K562 (cell line): Measurements from ENCODE around the gene ADSS1. TPM values are rescaled to one million over a fixed set of nuclear protein-coding genes. Genes with fewer than 3 reads are reported as not detected.

Source experiments
- CUX1 ChIP-seq: fragments of 200-800 bp; sonication (Bioruptor generic); IDR thresholded peaks from 2 replicates; pipeline ENCODE4 v1.6.1; 2016; ENCODE audit warnings: missing genetic modification characterization, missing compliant biosample characterization
- FOXA1 ChIP-seq: fragments of 450-650 bp; IDR thresholded peaks from 2 replicates; pipeline ENCODE4 v1.6.1; 2016; ENCODE audit warnings: mild to moderate bottlenecking, borderline replicate concordance
- GMEB1 ChIP-seq: fragments of 250-450 bp; sonication (Bioruptor Pico); IDR thresholded peaks from 2 replicates; pipeline ENCODE4 v1.4.0; 2020; ENCODE audit warnings: mild to moderate bottlenecking
- HDAC2 ChIP-seq: fragments of 450-650 bp; IDR thresholded peaks from 2 replicates; pipeline ENCODE4 v1.6.1; 2016; ENCODE audit warnings: mild to moderate bottlenecking
- HMGN3 ChIP-seq: IDR thresholded peaks from 2 replicates; pipeline ENCODE4 v1.6.1; 2011; ENCODE audit warnings: borderline replicate concordance, low read depth, mild to moderate bottlenecking, mixed read lengths, low read length; ENCODE audit not compliant: insufficient read length; ENCODE audit errors: extremely low read depth
- JUND ChIP-seq, 2 experiments: IDR thresholded peaks; 2 replicates in 1 of 2; 3 replicates in 1 of 2; pipeline ENCODE4 v1.6.1; 2011; ENCODE audit warnings: borderline replicate concordance in 2 of 2, low read depth in 2 of 2, low read length in 2 of 2, improper control_type of control experiment in 1 of 2, missing biosample characterization in 1 of 2, missing genetic modification characterization in 1 of 2, missing genetic modification reagents in 1 of 2
- MED1 ChIP-seq: sonication (generic); formaldehyde crosslinking; IDR thresholded peaks from 2 replicates; pipeline ENCODE4 v1.8.1; 2023; ENCODE audit warnings: missing genetic modification reagents, borderline replicate concordance
- MYC ChIP-seq, 2 experiments: fragments of 250-450 bp in 1 of 2; sonication (Bioruptor Pico) in 1 of 2; IDR thresholded peaks; 2 replicates each; pipeline versions ENCODE4 v1.5.1 to v1.6.1; 2012 to 2021; ENCODE audit warnings: low read depth in 2 of 2, borderline replicate concordance in 1 of 2, improper control_type of control experiment in 1 of 2, low read length in 1 of 2, mild to moderate bottlenecking in 1 of 2, moderate library complexity in 1 of 2
- SREBF2 ChIP-seq: sonication (generic); formaldehyde crosslinking; IDR thresholded peaks from 2 replicates; pipeline ENCODE4 v1.4.0; 2020; ENCODE audit warnings: mild to moderate bottlenecking, missing genetic modification reagents
- TCF7 ChIP-seq: sonication (generic); IDR thresholded peaks from 2 replicates; pipeline ENCODE4 v1.6.1; 2016; ENCODE audit warnings: antibody characterized with exemption, borderline replicate concordance
- USF2 ChIP-seq: sonication (generic); formaldehyde crosslinking; IDR thresholded peaks from 2 replicates; pipeline ENCODE4 v1.5.0; 2020; ENCODE audit warnings: missing genetic modification reagents
- ZNF140 ChIP-seq: fragments of 250-450 bp; sonication (Bioruptor Pico); IDR thresholded peaks from 2 replicates; pipeline ENCODE4 v1.8.0; 2021; ENCODE audit warnings: moderate library complexity, mild to moderate bottlenecking, inconsistent platforms
- ZNF175 ChIP-seq: fragments of 200-800 bp; sonication (Bioruptor generic); IDR thresholded peaks from 2 replicates; pipeline ENCODE4 v1.6.1; 2016; ENCODE audit warnings: low read depth, mild to moderate bottlenecking, missing genetic modification characterization, missing compliant biosample characterization
- ZNF274 ChIP-seq: IDR thresholded peaks from 2 replicates; pipeline ENCODE4 v1.6.1; 2011; ENCODE audit warnings: low read depth, mild to moderate bottlenecking, low read length, moderate library complexity, borderline replicate concordance
- polyA plus RNA-seq, 8 experiments: library from polyadenylated mRNA; depleted of rRNA in 4 of 8; stranded (reverse) in 5 of 8; unstranded in 3 of 8; fragments of >200 nt; fragmentation: Nextera tagmentation in 2 of 8; fragmentation: Illumina TruSeq in 1 of 8; extraction: Ambion mirVana in 2 of 8; extraction: Trizol in 1 of 8; gene quantifications; 2 replicates each; pipeline versions ENCODE4 v1.2.1 to v1.2.3, GENCODE V29; 2011 to 2014; ENCODE audit warnings: inconsistent platforms in 1 of 8, missing spikeins in 1 of 8
- total RNA-seq, 7 experiments: library from RNA; depleted of rRNA in 6 of 7; stranded (reverse); fragments of >200 nt in 6 of 7; fragmentation: Illumina TruSeq in 2 of 7; extraction: Trizol in 2 of 7; gene quantifications; 2 replicates each; pipeline versions ENCODE4 v1.2.1 to v1.2.3, GENCODE V29; 2011 to 2021; ENCODE audit warnings: low replicate concordance in 1 of 7
- TF ChIP-seq, protein P1 (sequence below), 3 experiments: IDR thresholded peaks in 2 of 3; conservative IDR thresholded peaks in 1 of 3; 2 replicates each; pipeline ENCODE4 v1.5.1; 2011 to 2012; ENCODE audit warnings: low read length in 3 of 3, mild to moderate bottlenecking in 3 of 3, control low read depth in 2 of 3, improper control_type of control experiment in 1 of 3, inconsistent platforms in 1 of 3, low read depth in 1 of 3, mixed read lengths in 1 of 3, moderate library complexity in 1 of 3; ENCODE audit not compliant: insufficient read depth in 2 of 3

The ADSS1 gene
- total and polyA plus RNA-seq, 9 of the 15 experiments (the other 6 are each of a cell fraction or from before 2014, with no cell fraction given): 0.53 to 5.9 (median 3.9) TPM

- TF ChIP-seq CUX1 (CRISPR knock-in tag) (no peak), SREBF2 (CRISPR knock-in tag) (no peak), GMEB1 (CRISPR knock-in tag) (no peak), FOXA1 (no peak), MYC (IDR thresholded peaks at IDR 0.05; ENCODE audit: low read depth, low read length) (no peak; the same call in 1 of the 2 replicates), MYC (CRISPR knock-in tag; IDR thresholded peaks at IDR 0.05; ENCODE audit: borderline replicate concordance, low read depth) (no peak), ZNF140 (no peak), HDAC2 (0 out of 2 replicates have a peak, but pooled peaks have one; percentile 50), ZNF274 (no peak), MED1 (no peak), JUND (IDR thresholded peaks at IDR 0.05; ENCODE audit: borderline replicate concordance, low read depth, low read length) (no peak), JUND (tag; IDR thresholded peaks at IDR 0.05; ENCODE audit: borderline replicate concordance, low read depth, low read length) (no peak), TCF7 (no peak), HMGN3 (peak; percentile 13), ZNF175 (CRISPR knock-in tag) (no peak), USF2 (no peak)
- TF ChIP-seq, protein P1, sequence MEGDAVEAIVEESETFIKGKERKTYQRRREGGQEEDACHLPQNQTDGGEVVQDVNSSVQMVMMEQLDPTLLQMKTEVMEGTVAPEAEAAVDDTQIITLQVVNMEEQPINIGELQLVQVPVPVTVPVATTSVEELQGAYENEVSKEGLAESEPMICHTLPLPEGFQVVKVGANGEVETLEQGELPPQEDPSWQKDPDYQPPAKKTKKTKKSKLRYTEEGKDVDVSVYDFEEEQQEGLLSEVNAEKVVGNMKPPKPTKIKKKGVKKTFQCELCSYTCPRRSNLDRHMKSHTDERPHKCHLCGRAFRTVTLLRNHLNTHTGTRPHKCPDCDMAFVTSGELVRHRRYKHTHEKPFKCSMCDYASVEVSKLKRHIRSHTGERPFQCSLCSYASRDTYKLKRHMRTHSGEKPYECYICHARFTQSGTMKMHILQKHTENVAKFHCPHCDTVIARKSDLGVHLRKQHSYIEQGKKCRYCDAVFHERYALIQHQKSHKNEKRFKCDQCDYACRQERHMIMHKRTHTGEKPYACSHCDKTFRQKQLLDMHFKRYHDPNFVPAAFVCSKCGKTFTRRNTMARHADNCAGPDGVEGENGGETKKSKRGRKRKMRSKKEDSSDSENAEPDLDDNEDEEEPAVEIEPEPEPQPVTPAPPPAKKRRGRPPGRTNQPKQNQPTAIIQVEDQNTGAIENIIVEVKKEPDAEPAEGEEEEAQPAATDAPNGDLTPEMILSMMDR (IDR thresholded peaks at IDR 0.05 in 2 of 3, conservative IDR thresholded peaks at IDR 0.05 in 1 of 3; ENCODE audit: insufficient read depth in 2 of 3, low read depth in 1 of 3, low read length in 3 of 3): peak; percentile 72 to 90 (median 83)
Measured at GRCh38 chr14:104723651-104724406, at the start of gene ADSS1 (continued).
